IMR-90 (cell line): ENCODE measurements around the gene ARHGAP8. TPM values are rescaled to one million over a fixed set of nuclear protein-coding genes. Genes with fewer than 3 reads are reported as not detected.

Source experiments
- ATAC-seq: fragments of 200-7000 bp; cut with Tn5 transposase; 2 replicates; pipeline ENCODE4 v1.9.1; 2020; ENCODE audit warnings: low read depth, mild to moderate bottlenecking, moderate library complexity
- BruUV-seq: library from RNA; stranded (reverse); fragments of 400-500 nt; replicated peaks from 2 replicates; lab custom pipeline; 2021; lab: Mats Ljungman, UMichigan
- CTCF ChIA-PET: fragments of 300-600 bp; formaldehyde crosslinking; extraction: SDS; loops from one replicate; lab custom pipeline; 2021; ENCODE audit warnings: antibody characterized with exemption; lab: Yijun Ruan, JAX
- POLR2A ChIA-PET: fragments of 300-600 bp; sonication (Branson Sonifier 250); formaldehyde crosslinking; loops from one replicate; lab custom pipeline; 2022; ENCODE audit warnings: antibody characterized with exemption; ENCODE audit not compliant: unreplicated experiment; lab: Charles Lee
- DNase-seq: peaks from one replicate; pipeline ENCODE4 v3.0.0; 2013
- H2AFZ ChIP-seq: replicated peaks from 2 replicates; pipeline ENCODE3; 2013; ENCODE audit warnings: low read length, mild to moderate bottlenecking; ENCODE audit not compliant: poor library complexity
- H2AK5ac ChIP-seq: 2 replicates; pipeline ENCODE4 v1.6.1; 2013; ENCODE audit warnings: low read depth, low read length, inconsistent platforms
- H2AK9ac ChIP-seq: replicated peaks from 2 replicates; pipeline ENCODE3; 2013; ENCODE audit warnings: mild to moderate bottlenecking, low read depth, low read length, moderate library complexity; ENCODE audit not compliant: poor library complexity
- H2BK120ac ChIP-seq: 2 replicates; pipeline ENCODE4 v1.6.1; 2013; ENCODE audit warnings: low read depth, low read length, inconsistent platforms
- H2BK15ac ChIP-seq: 3 replicates; pipeline ENCODE4 v1.6.1; 2013; ENCODE audit warnings: low read depth, low read length, inconsistent platforms
- H2BK20ac ChIP-seq: 2 replicates; pipeline ENCODE4 v1.6.1; 2013; ENCODE audit warnings: low read depth, mild to moderate bottlenecking, inconsistent platforms, low read length, moderate library complexity
- H2BK5ac ChIP-seq: 2 replicates; pipeline ENCODE4 v1.6.1; 2013; ENCODE audit warnings: mild to moderate bottlenecking, low read depth, low read length, inconsistent platforms; ENCODE audit not compliant: poor library complexity, severe bottlenecking
- H3K14ac ChIP-seq: replicated peaks from 2 replicates; pipeline ENCODE4 v1.6.1; 2013; ENCODE audit warnings: low read depth, low read length, inconsistent platforms
- H3K18ac ChIP-seq: 2 replicates; pipeline ENCODE4 v1.6.1; 2013; ENCODE audit warnings: low read depth, low read length, control low read depth
- H3K23ac ChIP-seq: 2 replicates; pipeline ENCODE4 v1.6.1; 2013; ENCODE audit warnings: low read depth, low read length, inconsistent platforms
- H3K27ac ChIP-seq: 2 replicates; pipeline ENCODE4 v1.5.1; 2013; ENCODE audit warnings: mild to moderate bottlenecking, control low read depth, low read length; ENCODE audit not compliant: insufficient read depth
- H3K27me3 ChIP-seq: 2 replicates; pipeline ENCODE4 v1.6.1; 2013; ENCODE audit warnings: low read length; ENCODE audit not compliant: control insufficient read depth, insufficient read depth
- H3K36me3 ChIP-seq: 2 replicates; pipeline ENCODE4 v1.6.1; 2013; ENCODE audit warnings: low read length, mixed read lengths; ENCODE audit not compliant: control insufficient read depth, insufficient read depth
- H3K4ac ChIP-seq: 2 replicates; pipeline ENCODE4 v1.6.1; 2013; ENCODE audit warnings: low read depth, low read length, inconsistent platforms
- H3K4me1 ChIP-seq: 2 replicates; pipeline ENCODE4 v1.6.1; 2013; ENCODE audit warnings: low read length, mixed read lengths; ENCODE audit not compliant: control insufficient read depth, insufficient read depth
- H3K4me2 ChIP-seq: 2 replicates; pipeline ENCODE4 v1.6.1; 2013; ENCODE audit warnings: low read depth, mild to moderate bottlenecking, control low read depth, low read length, moderate library complexity
- H3K4me3 ChIP-seq: 2 replicates; pipeline ENCODE4 v1.5.1; 2013; ENCODE audit warnings: low read depth, mild to moderate bottlenecking, control low read depth, low read length, moderate library complexity; ENCODE audit not compliant: insufficient read depth
- H3K56ac ChIP-seq: 2 replicates; pipeline ENCODE4 v1.6.1; 2013; ENCODE audit warnings: low read length, inconsistent platforms; ENCODE audit not compliant: insufficient read depth; ENCODE audit errors: extremely low read depth
- H3K79me1 ChIP-seq, 2 experiments: 2 replicates each; pipeline ENCODE4 v1.6.1; 2013; ENCODE audit warnings: low read length in 2 of 2, inconsistent platforms in 1 of 2, low read depth in 1 of 2
- H3K9ac ChIP-seq: 2 replicates; pipeline ENCODE4 v1.6.1; 2013; ENCODE audit warnings: low read depth, low read length, control low read depth
- H3K9me1 ChIP-seq: 2 replicates; pipeline ENCODE4 v1.6.1; 2013; ENCODE audit warnings: low read length, inconsistent platforms; ENCODE audit not compliant: insufficient read depth
- H3K9me3 ChIP-seq: 2 replicates; pipeline ENCODE4 v1.6.1; 2013; ENCODE audit warnings: low read length; ENCODE audit not compliant: control insufficient read depth, insufficient read depth
- H4K20me1 ChIP-seq: 2 replicates; pipeline ENCODE4 v1.6.1; 2013; ENCODE audit warnings: low read length, inconsistent platforms; ENCODE audit not compliant: insufficient read depth
- H4K5ac ChIP-seq: 2 replicates; pipeline ENCODE4 v1.6.1; 2013; ENCODE audit warnings: mild to moderate bottlenecking, low read depth, low read length, control low read depth
- H4K8ac ChIP-seq, 2 experiments: 2 replicates each; pipeline ENCODE4 v1.6.1; 2013; ENCODE audit warnings: low read depth in 2 of 2, low read length in 2 of 2, control low read depth in 1 of 2, inconsistent platforms in 1 of 2
- H4K91ac ChIP-seq: 2 replicates; pipeline ENCODE4 v1.6.1; 2013; ENCODE audit warnings: low read depth, low read length, inconsistent platforms; ENCODE audit not compliant: insufficient read depth
- MXI1 ChIP-seq: IDR thresholded peaks from 2 replicates; pipeline ENCODE4 v1.6.1; 2012; ENCODE audit warnings: low read depth, mild to moderate bottlenecking, low read length, moderate library complexity, borderline replicate concordance
- POLR2A ChIP-seq: IDR thresholded peaks from 2 replicates; pipeline ENCODE4 v1.6.1; 2012; ENCODE audit warnings: mild to moderate bottlenecking, low read depth, low read length
- WGBS, 2 experiments: methylation state at CpG; one replicate each; pipeline versions ENCODE4 v1.1.5 to v1.1.7; 2013; ENCODE audit warnings: missing lambda C conversion rate in 2 of 2; ENCODE audit not compliant: insufficient read length in 1 of 2; ENCODE audit errors: extremely low coverage in 2 of 2; 5-methylcytosine and 5-hydroxymethylcytosine counted together
- dilution Hi-C: fragments of 300-500 bp; cut with HindIII; formaldehyde crosslinking; loops from one replicate; pipeline ENCODE4 v1.14.3; 2018; ENCODE audit warnings: low sequenced_read_pairs; ENCODE audit not compliant: unreplicated experiment
- in situ Hi-C: fragments of 300-500 bp; cut with MboI; formaldehyde crosslinking; loops from 3 replicates; pipeline ENCODE4 v1.14.3; 2019; ENCODE audit warnings: low sequenced_read_pairs, inconsistent platforms, mixed read lengths
- intact Hi-C: fragments of 100-400 bp; cut with micrococcal nuclease; formaldehyde crosslinking; loops from 2 replicates; pipeline ENCODE4 v1.10.0; 2022
- polyA plus RNA-seq, 3 experiments: library from polyadenylated mRNA; depleted of rRNA; stranded (reverse); fragments of >200 nt; gene quantifications; 2 replicates each; pipeline ENCODE4 v1.2.3, GENCODE V29; 2012; ENCODE audit warnings: low replicate concordance in 1 of 3
- total RNA-seq: library from RNA; depleted of rRNA; stranded (reverse); fragments of >200 nt; gene quantifications from 2 replicates; pipeline ENCODE4 v1.2.3, GENCODE V29; 2012

The ARHGAP8 gene
- total and polyA plus RNA-seq, 2 of the 4 experiments (the other 2 are of a cell fraction): 0.18 to 0.21 TPM

DNA sequence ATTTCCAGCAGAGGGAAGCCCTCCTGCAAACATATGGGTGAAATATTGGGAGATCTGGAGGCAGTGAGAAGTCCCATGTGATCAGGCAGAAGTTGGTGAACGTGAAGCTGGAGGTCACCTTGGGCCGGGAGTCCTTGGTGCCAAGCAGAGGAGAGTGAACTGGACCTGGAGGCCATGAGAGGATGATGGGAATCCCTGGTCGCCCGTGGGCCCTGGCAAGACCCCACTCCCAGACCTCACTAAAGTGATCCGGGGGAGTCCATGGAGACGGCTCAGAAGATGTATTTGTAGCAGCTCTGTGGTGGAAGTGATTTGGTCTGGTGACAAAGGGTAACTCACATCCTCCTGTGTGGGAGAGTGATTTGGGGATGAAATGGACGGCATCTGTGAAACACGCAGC, 71.0 kb downstream of the ARHGAP8 start:
- ATAC-seq: no peak
- no peak overlapping the region for H3K4me2 ChIP-seq
- no peak overlapping the region for H2BK5ac ChIP-seq
- no peak overlapping the region for H4K5ac ChIP-seq
- CTCF ChIA-PET: no interaction called here
- dilution Hi-C loops: no loop called here
- no TSS peak for BruUV-seq
- H3K79me1 ChIP-seq: no peaks in the 10 kb centered on the region
- no peaks in the 10 kb centered on the region for H3K36me3 ChIP-seq
- POLR2A ChIA-PET: no interaction called here
- in situ Hi-C loops: loop anchor here (10.0 kb wide), 2 partner anchors 61 to 271 kb away; no protein-coding TSS in a partner anchor
- H2AK5ac ChIP-seq: no peak overlapping the region
- no peak overlapping the region for H2BK20ac ChIP-seq
- H3K18ac ChIP-seq: no peak overlapping the region
- no peak overlapping the region for H3K56ac ChIP-seq
- H2AFZ ChIP-seq: no peak overlapping the region
- TF ChIP-seq MXI1: no peak
- no peak for TF ChIP-seq POLR2A
- no peak overlapping the region for H4K91ac ChIP-seq
- H4K20me1 ChIP-seq: no peaks in the 10 kb centered on the region
- H2BK15ac ChIP-seq: no peak overlapping the region
- H2BK120ac ChIP-seq: no peak overlapping the region
- no peaks in the 10 kb centered on the region for H3K9me1 ChIP-seq
- WGBS, 2 experiments: 84% methylated on average over 3 of the region's 8 CpGs; no CpG with 5 or more reads in 1 of the 2 experiments
- no peak overlapping the region for H3K14ac ChIP-seq
- H4K8ac ChIP-seq: no peak overlapping the region
- H3K9ac ChIP-seq: no peak overlapping the region
- no peak overlapping the region for H3K27ac ChIP-seq
- H3K4ac ChIP-seq: no peak overlapping the region
- H3K23ac ChIP-seq: no peak overlapping the region
- H3K9me3 ChIP-seq: no peaks in the 10 kb centered on the region
- intact Hi-C loops: no loop called here
- H3K27me3 ChIP-seq: peaks cover 22% of the 10 kb centered on the region
- H2AK9ac ChIP-seq: no peak overlapping the region
- H3K4me1 ChIP-seq: no peaks in the 10 kb centered on the region
- H3K4me3 ChIP-seq: no peak overlapping the region
- no peak for DNase-seq
